ENCODE data around the gene ZC3H12A. TPM values are rescaled to one million over a fixed set of nuclear protein-coding genes. Genes with fewer than 3 reads are reported as not detected.
A peak's percentile ranks its signal among the peaks of the same experiment; 100 is the strongest.

Gene ZC3H12A
- total RNA-seq, 1 experiment from 2014 or later: 6.7 TPM

DNA sequence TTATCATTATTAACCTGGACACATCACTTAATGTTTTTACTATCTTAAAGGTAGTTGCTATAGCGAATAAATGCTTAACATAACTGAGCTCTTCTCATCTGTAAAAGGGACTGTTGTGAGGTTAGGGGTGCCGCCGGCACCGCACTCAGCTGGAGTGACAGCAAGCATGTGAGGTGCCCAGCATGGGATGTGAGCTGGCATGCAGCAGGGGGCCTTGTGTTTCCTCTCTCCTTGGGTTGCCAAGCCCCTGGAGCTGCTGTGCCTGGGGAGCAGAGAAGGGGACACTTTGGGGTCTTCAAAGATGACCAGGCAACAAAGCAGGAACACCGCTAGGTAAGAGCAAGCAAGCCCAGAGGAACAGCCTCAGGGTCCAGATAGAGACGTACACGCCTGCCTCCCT is 2.1 kb upstream of the ZC3H12A start:
- Histone ChIP-seq H3K27me3 (ENCODE audit: insufficient read depth, low read length) (peaks cover 4% of the 10 kb centered on the region; the same call in 1 of the 2 replicates), H3K4ac (ENCODE audit: low read depth, low read length) (no peak overlapping the region), H3K4me2 (ENCODE audit: insufficient read depth, insufficient read length, low read length) (no peak overlapping the region), H2BK12ac (ENCODE audit: insufficient read length, low read depth, low read length) (no peak overlapping the region), H3K56ac (ENCODE audit: insufficient read length, low read depth, low read length) (no peak overlapping the region), H2BK5ac (ENCODE audit: insufficient read length, low read length) (no peak overlapping the region), H3K23me2 (ENCODE audit: insufficient read length, low read depth, low read length, poor library complexity, severe bottlenecking) (peaks cover 13% of the 10 kb centered on the region), H3K27ac (ENCODE audit: insufficient read length, low read depth, low read length) (no peak overlapping the region), H3K79me1 (ENCODE audit: insufficient read depth, low read depth, low read length, poor library complexity, severe bottlenecking) (no peaks in the 10 kb centered on the region), H3K18ac (ENCODE audit: insufficient read length, low read depth, low read length) (no peak overlapping the region), H3T11ph (ENCODE audit: low read length) (no peak overlapping the region), H4K5ac (ENCODE audit: insufficient read length, low read depth, low read length) (no peak overlapping the region), H4K20me1 (ENCODE audit: control insufficient read depth, insufficient read depth, insufficient read length) (no peaks in the 10 kb centered on the region), H2BK20ac (ENCODE audit: low read depth, low read length, poor library complexity, severe bottlenecking) (no peak overlapping the region), H3K79me2 (ENCODE audit: insufficient read depth, low read length) (peaks cover 3% of the 10 kb centered on the region; the same call in 1 of the 2 replicates), H4K8ac (replicated peaks; ENCODE audit: insufficient read length, low read depth, low read length) (no peak overlapping the region), H2BK15ac (ENCODE audit: low read depth, low read length) (no peak overlapping the region), H3K14ac (ENCODE audit: insufficient read depth, low read length) (no peak overlapping the region), H3K9me3 (ENCODE audit: control insufficient read depth, low read depth, low read length) (no peaks in the 10 kb centered on the region), H3K4me1 (ENCODE audit: insufficient read depth, low read length) (peaks cover 13% of the 10 kb centered on the region; the same call in 1 of the 2 replicates), H3K23ac (ENCODE audit: insufficient read length, low read depth, low read length) (no peak overlapping the region), H2AK5ac (ENCODE audit: insufficient read length, low read length) (no peak overlapping the region), H2BK120ac (ENCODE audit: low read depth, low read length, poor library complexity, severe bottlenecking) (no peak overlapping the region), H3K9ac (ENCODE audit: extremely low read depth, insufficient read length, low read length) (no peak overlapping the region), H2AFZ (ENCODE audit: low read length) (no peak overlapping the region), H4K91ac (ENCODE audit: insufficient read length, low read depth, low read length) (no peak overlapping the region)
- H3K27me3 Mint-ChIP-seq (ENCODE audit: low read depth): peaks cover 18% of the 10 kb centered on the region
- H3K4me1 Mint-ChIP-seq: peaks cover 39 to 45% of the 10 kb centered on the region in 2 experiments
- no CpG with 5 or more reads among the region's 7 CpGs for WGBS (ENCODE audit: extremely low coverage, insufficient read length, low lambda C conversion rate)
- H3K36me3 Mint-ChIP-seq (ENCODE audit: insufficient read depth in 1 of 3, low read depth in 3 of 3): peaks cover 0 to 4% (median 4%) of the 10 kb centered on the region in 3 experiments; a peak in 3 of 7 replicates
- H3K4me3 Mint-ChIP-seq: peak overlapping the region in 1 of 2 experiments; percentile 60; a peak in 1 of 5 replicates
- no peak for DNase-seq
- TF ChIP-seq, protein P1, sequence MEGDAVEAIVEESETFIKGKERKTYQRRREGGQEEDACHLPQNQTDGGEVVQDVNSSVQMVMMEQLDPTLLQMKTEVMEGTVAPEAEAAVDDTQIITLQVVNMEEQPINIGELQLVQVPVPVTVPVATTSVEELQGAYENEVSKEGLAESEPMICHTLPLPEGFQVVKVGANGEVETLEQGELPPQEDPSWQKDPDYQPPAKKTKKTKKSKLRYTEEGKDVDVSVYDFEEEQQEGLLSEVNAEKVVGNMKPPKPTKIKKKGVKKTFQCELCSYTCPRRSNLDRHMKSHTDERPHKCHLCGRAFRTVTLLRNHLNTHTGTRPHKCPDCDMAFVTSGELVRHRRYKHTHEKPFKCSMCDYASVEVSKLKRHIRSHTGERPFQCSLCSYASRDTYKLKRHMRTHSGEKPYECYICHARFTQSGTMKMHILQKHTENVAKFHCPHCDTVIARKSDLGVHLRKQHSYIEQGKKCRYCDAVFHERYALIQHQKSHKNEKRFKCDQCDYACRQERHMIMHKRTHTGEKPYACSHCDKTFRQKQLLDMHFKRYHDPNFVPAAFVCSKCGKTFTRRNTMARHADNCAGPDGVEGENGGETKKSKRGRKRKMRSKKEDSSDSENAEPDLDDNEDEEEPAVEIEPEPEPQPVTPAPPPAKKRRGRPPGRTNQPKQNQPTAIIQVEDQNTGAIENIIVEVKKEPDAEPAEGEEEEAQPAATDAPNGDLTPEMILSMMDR (conservative IDR thresholded peaks at IDR 0.05): no peak
- no peaks in the 10 kb centered on the region for H3K9me3 Mint-ChIP-seq
- peak overlapping the region in 1 of 3 experiments; percentile 7; a peak in 2 of 7 replicates for H3K27ac Mint-ChIP-seq

All from H9 (cell line).